ENCODE measurements around the gene GPR107.

DNA sequence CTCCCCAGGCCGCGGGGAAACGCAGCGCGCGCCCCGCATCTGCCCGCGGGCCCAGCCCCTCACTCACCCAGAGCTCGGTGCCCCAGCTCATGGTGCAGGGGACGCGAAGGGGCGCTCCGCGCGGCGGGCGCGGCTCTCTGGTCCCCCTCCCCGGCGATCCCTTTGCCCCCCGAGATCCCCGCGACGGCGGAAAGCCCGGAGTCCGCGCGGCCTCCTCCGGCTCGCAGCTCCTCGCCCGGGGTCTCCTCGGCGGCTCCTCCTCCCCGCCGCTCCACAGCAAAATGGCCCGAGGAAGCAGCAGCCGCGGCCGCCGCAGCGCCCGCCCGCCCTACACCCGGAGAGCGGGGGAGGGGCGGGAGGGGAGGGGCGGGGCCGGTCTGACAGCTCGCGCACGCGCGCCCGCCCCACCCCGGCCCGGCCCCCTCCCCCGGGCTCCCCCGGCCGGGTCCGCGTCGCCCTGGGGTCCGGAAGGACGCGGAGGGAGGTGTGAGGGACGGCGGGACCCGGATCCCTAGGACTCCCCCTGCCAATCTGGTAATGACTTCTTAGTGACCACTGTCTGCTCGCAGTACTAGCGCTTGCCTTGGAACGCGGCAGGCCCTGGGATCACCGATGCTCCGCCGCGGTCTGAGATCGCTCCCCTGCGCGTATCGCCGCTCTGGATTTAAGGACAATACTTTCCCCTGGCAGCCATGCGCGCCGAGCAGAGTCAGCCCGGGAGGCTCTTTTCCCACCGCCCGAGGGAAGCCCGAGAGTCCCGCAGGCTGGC lies 10.6 kb upstream of the GPR107 start, which contains the start of gene FNBP1:
- TF ChIP-seq, protein P1, sequence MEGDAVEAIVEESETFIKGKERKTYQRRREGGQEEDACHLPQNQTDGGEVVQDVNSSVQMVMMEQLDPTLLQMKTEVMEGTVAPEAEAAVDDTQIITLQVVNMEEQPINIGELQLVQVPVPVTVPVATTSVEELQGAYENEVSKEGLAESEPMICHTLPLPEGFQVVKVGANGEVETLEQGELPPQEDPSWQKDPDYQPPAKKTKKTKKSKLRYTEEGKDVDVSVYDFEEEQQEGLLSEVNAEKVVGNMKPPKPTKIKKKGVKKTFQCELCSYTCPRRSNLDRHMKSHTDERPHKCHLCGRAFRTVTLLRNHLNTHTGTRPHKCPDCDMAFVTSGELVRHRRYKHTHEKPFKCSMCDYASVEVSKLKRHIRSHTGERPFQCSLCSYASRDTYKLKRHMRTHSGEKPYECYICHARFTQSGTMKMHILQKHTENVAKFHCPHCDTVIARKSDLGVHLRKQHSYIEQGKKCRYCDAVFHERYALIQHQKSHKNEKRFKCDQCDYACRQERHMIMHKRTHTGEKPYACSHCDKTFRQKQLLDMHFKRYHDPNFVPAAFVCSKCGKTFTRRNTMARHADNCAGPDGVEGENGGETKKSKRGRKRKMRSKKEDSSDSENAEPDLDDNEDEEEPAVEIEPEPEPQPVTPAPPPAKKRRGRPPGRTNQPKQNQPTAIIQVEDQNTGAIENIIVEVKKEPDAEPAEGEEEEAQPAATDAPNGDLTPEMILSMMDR (IDR thresholded peaks at IDR 0.05) = no peak
- TF ChIP-seq POLR2A (IDR thresholded peaks at IDR 0.05) = peak in 1 of 2 donors; percentile 80

Measured in lower leg skin (tissue), 3 donors.